Measurements from ENCODE around the gene EIF3F.

DNA sequence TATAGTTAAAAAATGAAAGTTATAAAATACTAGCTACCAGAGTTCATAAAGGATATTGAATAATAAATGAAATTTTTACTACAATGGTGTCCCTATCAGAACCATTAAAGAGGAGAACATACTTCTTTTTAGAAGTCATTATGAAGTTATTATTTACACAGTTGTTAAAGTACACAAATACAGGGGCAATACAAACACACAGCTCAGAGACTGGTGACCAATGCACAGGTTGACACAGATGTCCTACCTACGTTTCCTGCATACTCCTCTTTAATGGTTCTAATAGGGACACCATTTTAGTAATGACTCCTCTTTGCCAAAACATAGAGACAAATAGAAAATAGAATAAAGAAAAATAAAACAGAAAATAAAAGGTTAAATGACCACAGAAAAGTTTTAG, 31.9 kb upstream of the EIF3F start:
- no peak for TF ChIP-seq CTCF (IDR thresholded peaks at IDR 0.05)
- TF ChIP-seq POLR2A (IDR thresholded peaks at IDR 0.05): no peak

Data from Peyer's patch (tissue), 4 donors.